ENCODE data around the gene GOLGA5. TPM values are rescaled to one million over a fixed set of nuclear protein-coding genes. Genes with fewer than 3 reads are reported as not detected.

GOLGA5 gene
- total RNA-seq, 1 experiment from 2014 or later = 25.4 TPM

DNA sequence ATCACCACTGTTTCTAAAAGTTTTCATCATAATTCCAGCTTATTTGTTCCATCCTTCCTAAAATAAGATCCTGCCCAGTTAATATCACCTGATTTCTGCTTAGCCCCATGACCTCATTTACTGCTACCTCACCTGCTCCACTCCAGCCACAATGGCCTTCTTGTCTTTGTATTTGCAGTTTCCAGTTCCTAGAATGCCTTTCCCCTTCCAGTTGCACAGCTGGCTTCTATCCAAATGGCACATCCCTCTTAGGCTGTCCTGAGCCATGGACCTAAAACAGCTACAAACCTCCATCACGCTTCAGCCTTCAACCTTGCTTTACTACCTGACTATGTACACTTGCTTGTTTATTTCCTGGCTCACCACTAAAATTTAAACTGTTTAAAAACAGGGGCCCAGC lies 39.1 kb upstream of the GOLGA5 start:
- Histone ChIP-seq H2BK12ac (ENCODE audit: insufficient read length, low read depth, low read length) (no peak overlapping the region), H3K79me2 (ENCODE audit: insufficient read depth, low read length) (no peaks in the 10 kb centered on the region), H3K23ac (ENCODE audit: insufficient read length, low read depth, low read length) (no peak overlapping the region), H3K79me1 (ENCODE audit: insufficient read depth, low read depth, low read length, poor library complexity, severe bottlenecking) (no peaks in the 10 kb centered on the region), H2BK5ac (ENCODE audit: insufficient read length, low read length) (no peak overlapping the region), H2AFZ (ENCODE audit: low read length) (no peak overlapping the region), H3K4me2 (ENCODE audit: insufficient read depth, insufficient read length, low read length) (no peak overlapping the region), H3K4ac (ENCODE audit: low read depth, low read length) (no peak overlapping the region), H3K23me2 (ENCODE audit: insufficient read length, low read depth, low read length, poor library complexity, severe bottlenecking) (no peaks in the 10 kb centered on the region), H3T11ph (ENCODE audit: low read length) (no peak overlapping the region), H3K9me3 (ENCODE audit: control insufficient read depth, low read depth, low read length) (no peaks in the 10 kb centered on the region), H3K27ac (ENCODE audit: insufficient read length, low read depth, low read length) (no peak overlapping the region), H3K9ac (ENCODE audit: extremely low read depth, insufficient read length, low read length) (no peak overlapping the region), H4K20me1 (ENCODE audit: control insufficient read depth, insufficient read depth, insufficient read length) (no peaks in the 10 kb centered on the region), H4K5ac (ENCODE audit: insufficient read length, low read depth, low read length) (no peak overlapping the region), H3K14ac (ENCODE audit: insufficient read depth, low read length) (no peak overlapping the region), H4K91ac (ENCODE audit: insufficient read length, low read depth, low read length) (no peak overlapping the region), H2BK120ac (ENCODE audit: low read depth, low read length, poor library complexity, severe bottlenecking) (no peak overlapping the region), H2BK15ac (ENCODE audit: low read depth, low read length) (no peak overlapping the region), H4K8ac (replicated peaks; ENCODE audit: insufficient read length, low read depth, low read length) (no peak overlapping the region), H2BK20ac (ENCODE audit: low read depth, low read length, poor library complexity, severe bottlenecking) (no peak overlapping the region), H2AK5ac (ENCODE audit: insufficient read length, low read length) (no peak overlapping the region), H3K18ac (ENCODE audit: insufficient read length, low read depth, low read length) (no peak overlapping the region), H3K56ac (ENCODE audit: insufficient read length, low read depth, low read length) (no peak overlapping the region), H3K4me1 (ENCODE audit: insufficient read depth, low read length) (no peaks in the 10 kb centered on the region), H3K27me3 (ENCODE audit: insufficient read depth, low read length) (no peaks in the 10 kb centered on the region)
- peaks cover 3 to 7% of the 10 kb centered on the region in 2 experiments; a peak in 2 of 5 replicates for H3K9me3 Mint-ChIP-seq
- TF ChIP-seq, protein P1, sequence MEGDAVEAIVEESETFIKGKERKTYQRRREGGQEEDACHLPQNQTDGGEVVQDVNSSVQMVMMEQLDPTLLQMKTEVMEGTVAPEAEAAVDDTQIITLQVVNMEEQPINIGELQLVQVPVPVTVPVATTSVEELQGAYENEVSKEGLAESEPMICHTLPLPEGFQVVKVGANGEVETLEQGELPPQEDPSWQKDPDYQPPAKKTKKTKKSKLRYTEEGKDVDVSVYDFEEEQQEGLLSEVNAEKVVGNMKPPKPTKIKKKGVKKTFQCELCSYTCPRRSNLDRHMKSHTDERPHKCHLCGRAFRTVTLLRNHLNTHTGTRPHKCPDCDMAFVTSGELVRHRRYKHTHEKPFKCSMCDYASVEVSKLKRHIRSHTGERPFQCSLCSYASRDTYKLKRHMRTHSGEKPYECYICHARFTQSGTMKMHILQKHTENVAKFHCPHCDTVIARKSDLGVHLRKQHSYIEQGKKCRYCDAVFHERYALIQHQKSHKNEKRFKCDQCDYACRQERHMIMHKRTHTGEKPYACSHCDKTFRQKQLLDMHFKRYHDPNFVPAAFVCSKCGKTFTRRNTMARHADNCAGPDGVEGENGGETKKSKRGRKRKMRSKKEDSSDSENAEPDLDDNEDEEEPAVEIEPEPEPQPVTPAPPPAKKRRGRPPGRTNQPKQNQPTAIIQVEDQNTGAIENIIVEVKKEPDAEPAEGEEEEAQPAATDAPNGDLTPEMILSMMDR (conservative IDR thresholded peaks at IDR 0.05) = no peak
- WGBS (ENCODE audit: extremely low coverage, insufficient read length, low lambda C conversion rate) = no CpG with 5 or more reads among the region's 1 CpG
- 0 out of 4 replicates have a peak, but pooled peaks cover 0 to 5% of the 10 kb centered on the region in 2 experiments for H3K4me1 Mint-ChIP-seq
- peaks cover 15% of the 10 kb centered on the region for H3K27me3 Mint-ChIP-seq (ENCODE audit: low read depth)
- no peaks in the 10 kb centered on the region; a peak in 1 of 7 replicates for H3K36me3 Mint-ChIP-seq (ENCODE audit: insufficient read depth in 1 of 3, low read depth in 3 of 3)
- no peak for DNase-seq
- H3K4me3 Mint-ChIP-seq = no peak overlapping the region
- no peak overlapping the region for H3K27ac Mint-ChIP-seq

All from H9 (cell line).